Breast epithelium (tissue), 4 donors: Measurements from ENCODE around the gene CSTB. TPM values are rescaled to one million over a fixed set of nuclear protein-coding genes. Genes with fewer than 3 reads are reported as not detected.

ENCODE experiments used
- DNase-seq, 2 donors: peaks; one replicate each; pipeline ENCODE4 v3.0.0-alpha.2; 2019; ENCODE audit warnings: low spot score in 2 of 2
- H3K27ac ChIP-seq, 2 donors: fragments of 200-600 bp; sonication (generic) in 1 of 2; one replicate each; pipeline ENCODE4 v1.5.1; 2016 to 2019; ENCODE audit warnings: mild to moderate bottlenecking in 1 of 2
- H3K27me3 ChIP-seq, 2 donors: fragments of 200-600 bp; sonication (generic) in 1 of 2; one replicate each; pipeline versions ENCODE4 v1.5.1 to v1.6.0; 2017 to 2019; ENCODE audit warnings: control low read depth in 1 of 2, mild to moderate bottlenecking in 1 of 2
- H3K36me3 ChIP-seq: fragments of 200-600 bp; one replicate; pipeline ENCODE4 v1.5.1; 2019
- H3K4me1 ChIP-seq, 2 donors: fragments of 200-600 bp; sonication (generic); one replicate each; pipeline ENCODE4 v1.5.1; 2016 to 2019; ENCODE audit warnings: control low read depth in 1 of 2
- H3K4me3 ChIP-seq, 3 donors: fragments of 200-600 bp; sonication (generic); 1 replicate in 2 of 3; 2 replicates in 1 of 3; pipeline ENCODE4 v1.5.1; 2016 to 2019; ENCODE audit warnings: mild to moderate bottlenecking in 3 of 3, moderate library complexity in 2 of 3
- H3K9me3 ChIP-seq, 2 donors: fragments of 200-600 bp; sonication (generic) in 1 of 2; one replicate each; pipeline ENCODE4 v1.5.1; 2016 to 2019; ENCODE audit warnings: control low read depth in 1 of 2
- POLR2A ChIP-seq: fragments of 450-650 bp; IDR thresholded peaks from one replicate; pipeline ENCODE4 v1.6.1; 2016; ENCODE audit warnings: antibody characterized with exemption, mild to moderate bottlenecking, moderate library complexity
- POLR2AphosphoS5 ChIP-seq, 3 donors: sonication (generic); formaldehyde crosslinking; IDR thresholded peaks; one replicate each; pipeline ENCODE4 v1.6.1; 2017; ENCODE audit warnings: antibody characterized with exemption in 3 of 3
- intact Hi-C: fragments of 100-400 bp; cut with DNase I; formaldehyde crosslinking; loops from one replicate; pipeline ENCODE4 v1.15.1; 2023; ENCODE audit warnings: low total_unique reads
- total RNA-seq, 3 donors: library from RNA; depleted of rRNA; stranded (reverse); fragments of >200 nt; gene quantifications; one replicate each; pipeline ENCODE4 v1.1.0, GENCODE V29; 2016
- TF ChIP-seq, protein P1 (sequence below), 3 donors: fragments of 450-650 bp; IDR thresholded peaks; one replicate each; pipeline ENCODE4 v1.5.1; 2016 to 2017; ENCODE audit warnings: antibody characterized with exemption in 3 of 3, mild to moderate bottlenecking in 3 of 3, moderate library complexity in 3 of 3

The CSTB gene
- total RNA-seq, 3 donors from 2014 or later, result 12.1 to 16.8 (median 16.8) TPM

GRCh38 chr21:43754948-43755781 is 20.9 kb downstream of the CSTB start:
- peaks cover 0 to 12% of the 10 kb centered on the region in 2 donors for H3K4me1 ChIP-seq
- DNase-seq, result no peak
- H3K4me3 ChIP-seq, result no peak overlapping the region
- no peaks in the 10 kb centered on the region for H3K27me3 ChIP-seq
- H3K36me3 ChIP-seq, result no peaks in the 10 kb centered on the region
- no peaks in the 10 kb centered on the region for H3K9me3 ChIP-seq
- no peak overlapping the region for H3K27ac ChIP-seq
- intact Hi-C loops, result no loop called here
- TF ChIP-seq POLR2AphosphoS5 (IDR thresholded peaks at IDR 0.05) (no peak), POLR2A (no peak)
- TF ChIP-seq, protein P1, sequence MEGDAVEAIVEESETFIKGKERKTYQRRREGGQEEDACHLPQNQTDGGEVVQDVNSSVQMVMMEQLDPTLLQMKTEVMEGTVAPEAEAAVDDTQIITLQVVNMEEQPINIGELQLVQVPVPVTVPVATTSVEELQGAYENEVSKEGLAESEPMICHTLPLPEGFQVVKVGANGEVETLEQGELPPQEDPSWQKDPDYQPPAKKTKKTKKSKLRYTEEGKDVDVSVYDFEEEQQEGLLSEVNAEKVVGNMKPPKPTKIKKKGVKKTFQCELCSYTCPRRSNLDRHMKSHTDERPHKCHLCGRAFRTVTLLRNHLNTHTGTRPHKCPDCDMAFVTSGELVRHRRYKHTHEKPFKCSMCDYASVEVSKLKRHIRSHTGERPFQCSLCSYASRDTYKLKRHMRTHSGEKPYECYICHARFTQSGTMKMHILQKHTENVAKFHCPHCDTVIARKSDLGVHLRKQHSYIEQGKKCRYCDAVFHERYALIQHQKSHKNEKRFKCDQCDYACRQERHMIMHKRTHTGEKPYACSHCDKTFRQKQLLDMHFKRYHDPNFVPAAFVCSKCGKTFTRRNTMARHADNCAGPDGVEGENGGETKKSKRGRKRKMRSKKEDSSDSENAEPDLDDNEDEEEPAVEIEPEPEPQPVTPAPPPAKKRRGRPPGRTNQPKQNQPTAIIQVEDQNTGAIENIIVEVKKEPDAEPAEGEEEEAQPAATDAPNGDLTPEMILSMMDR (IDR thresholded peaks at IDR 0.05), result no peak

- no peaks in the 10 kb centered on the region for H3K9me3 ChIP-seq
- TF ChIP-seq POLR2AphosphoS5 (IDR thresholded peaks at IDR 0.05), result no peak
- TF ChIP-seq, protein P1 (IDR thresholded peaks at IDR 0.05), result no peak
- no peak for TF ChIP-seq POLR2A
- peaks cover 0 to 12% of the 10 kb centered on the region in 2 donors for H3K4me1 ChIP-seq
- H3K27me3 ChIP-seq, result no peaks in the 10 kb centered on the region
- H3K4me3 ChIP-seq, result no peak overlapping the region
- intact Hi-C loops, result no loop called here
- DNase-seq, result no peak
- H3K27ac ChIP-seq, result no peak overlapping the region
- H3K36me3 ChIP-seq, result no peaks in the 10 kb centered on the region
Measured at GRCh38 chr21:43753439-43753799, 22.7 kb downstream of the CSTB start.

DNA sequence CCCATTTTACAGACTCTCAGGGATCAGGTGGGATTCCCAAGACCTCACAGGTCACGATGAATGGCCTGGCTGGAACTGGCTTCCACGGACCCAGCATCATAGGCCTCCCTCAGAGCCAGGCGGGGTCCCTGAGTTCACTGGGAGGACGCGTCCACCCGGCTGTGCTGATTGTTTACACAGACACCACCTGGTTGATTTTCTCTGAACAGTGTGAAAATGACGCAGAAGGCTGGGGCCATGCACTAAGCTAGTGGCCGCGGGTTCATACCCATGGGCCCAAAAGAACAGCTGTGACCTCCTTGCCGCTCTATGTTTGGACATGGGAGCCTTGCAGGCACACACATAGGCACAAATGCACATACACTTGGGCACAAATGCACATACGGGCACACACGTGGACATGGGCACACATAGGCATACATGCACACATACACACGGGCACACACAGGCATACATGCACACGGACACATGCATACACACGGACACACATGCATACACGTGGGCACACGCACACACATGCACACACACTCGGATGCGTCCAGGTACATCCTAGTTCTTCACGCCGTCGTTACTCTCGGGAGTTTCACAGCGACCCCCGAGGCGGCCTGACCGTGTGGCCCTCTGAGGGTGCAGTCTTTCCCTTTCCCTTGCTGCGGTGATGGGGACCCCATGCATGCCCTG is 23.2 kb downstream of the CSTB start:
- no peaks in the 10 kb centered on the region for H3K9me3 ChIP-seq
- H3K36me3 ChIP-seq, result no peaks in the 10 kb centered on the region
- intact Hi-C loops, result no loop called here

DNA sequence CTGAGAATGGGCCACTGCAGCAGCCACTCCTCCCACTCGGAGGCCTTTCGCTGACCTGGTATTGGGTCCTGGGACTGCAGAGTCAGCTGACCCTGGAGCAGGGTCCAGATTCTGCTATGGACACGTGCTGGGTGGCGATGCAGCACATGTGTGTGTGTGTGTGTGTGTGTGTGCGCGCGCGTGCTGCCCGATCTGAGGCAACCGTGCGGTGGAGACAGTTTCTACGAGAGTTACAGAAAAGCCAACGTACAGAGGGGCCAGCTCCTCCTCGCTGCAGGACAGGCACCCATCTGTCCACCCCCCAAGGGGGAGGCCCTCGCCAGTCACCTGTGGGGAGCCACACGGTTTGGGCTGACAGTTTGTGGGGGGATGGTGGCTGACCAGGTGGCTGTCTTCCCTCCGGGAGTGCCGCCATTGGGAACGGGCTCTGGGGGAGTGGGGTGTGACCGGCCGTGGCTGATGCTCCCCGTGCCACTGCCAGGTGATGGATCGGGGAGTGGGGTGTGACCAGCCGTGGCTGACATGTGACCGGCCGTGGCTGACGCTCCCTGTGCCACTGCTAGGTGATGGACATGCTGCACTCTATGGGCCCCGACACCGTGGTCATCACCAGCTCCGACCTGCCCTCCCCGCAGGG is 24.0 kb downstream of the CSTB start:
- intact Hi-C loops, result no loop called here
- no peak for DNase-seq
- TF ChIP-seq, protein P1 (IDR thresholded peaks at IDR 0.05), result no peak
- TF ChIP-seq POLR2AphosphoS5 (IDR thresholded peaks at IDR 0.05), result no peak
- no peak for TF ChIP-seq POLR2A

More for the DNA sequence above, 23.2 kb downstream of the CSTB start:
- no peak overlapping the region for H3K4me3 ChIP-seq
- no peak for DNase-seq
- no peaks in the 10 kb centered on the region for H3K27me3 ChIP-seq
- TF ChIP-seq POLR2A, result no peak
- no peak for TF ChIP-seq POLR2AphosphoS5 (IDR thresholded peaks at IDR 0.05)
- TF ChIP-seq, protein P1 (IDR thresholded peaks at IDR 0.05), result no peak
- H3K4me1 ChIP-seq, result peaks cover 0 to 12% of the 10 kb centered on the region in 2 donors
- no peak overlapping the region for H3K27ac ChIP-seq

More for the DNA sequence above, 24.0 kb downstream of the CSTB start:
- Histone ChIP-seq H3K4me3 (no peak overlapping the region), H3K27me3 (no peaks in the 10 kb centered on the region), H3K4me1 (peaks cover 0 to 6% of the 10 kb centered on the region in 2 donors), H3K9me3 (no peaks in the 10 kb centered on the region), H3K27ac (no peak overlapping the region), H3K36me3 (peaks cover 2% of the 10 kb centered on the region)
